Panc1 (cell line): ENCODE measurements around the gene HSPA1L. TPM values are rescaled to one million over a fixed set of nuclear protein-coding genes. Genes with fewer than 3 reads are reported as not detected.

Source experiments
- ATAC-seq: fragments of 200-7000 bp; cut with Tn5 transposase; 2 replicates; pipeline ENCODE4 v1.9.1; 2020; ENCODE audit warnings: mild to moderate bottlenecking, moderate library complexity
- BruUV-seq: library from RNA; stranded (reverse); fragments of 400-500 nt; replicated peaks from 2 replicates; lab custom pipeline; 2021; lab: Mats Ljungman, UMichigan
- CTCF ChIA-PET: fragments of 300-600 bp; sonication (Branson Sonifier 250); formaldehyde crosslinking; loops from one replicate; lab custom pipeline; 2022; ENCODE audit warnings: antibody characterized with exemption; lab: Charles Lee
- POLR2A ChIA-PET: fragments of 300-600 bp; sonication (Branson Sonifier 250); formaldehyde crosslinking; loops from one replicate; lab custom pipeline; 2022; ENCODE audit warnings: antibody characterized with exemption; lab: Charles Lee
- DNase-seq: peaks from one replicate; pipeline ENCODE4 v3.0.0-alpha.2; 2010; ENCODE audit warnings: low read depth, low spot score
- H3K27ac ChIP-seq: 2 replicates; pipeline ENCODE4 v1.5.1; 2011; ENCODE audit warnings: mild to moderate bottlenecking, low read length, inconsistent platforms
- H3K27me3 ChIP-seq: fragments of 200-500 bp; sonication (Bioruptor generic); 2 replicates; pipeline ENCODE4 v1.6.0; 2014; ENCODE audit warnings: low read length, inconsistent platforms; ENCODE audit not compliant: control insufficient read depth, insufficient read depth
- H3K36me3 ChIP-seq: fragments of 200-500 bp; sonication (Bioruptor generic); 2 replicates; pipeline ENCODE4 v1.5.1; 2014; ENCODE audit warnings: inconsistent platforms, mild to moderate bottlenecking, low read length, moderate library complexity; ENCODE audit not compliant: control insufficient read depth, insufficient read depth
- H3K4me1 ChIP-seq: 2 replicates; pipeline ENCODE4 v1.5.1; 2011; ENCODE audit warnings: inconsistent platforms, mild to moderate bottlenecking, low read length, moderate library complexity; ENCODE audit not compliant: control insufficient read depth, insufficient read depth
- H3K4me3 ChIP-seq, 2 experiments: 2 replicates each; pipeline ENCODE4 v1.5.1; 2011 to 2012; ENCODE audit warnings: low read depth in 2 of 2, low read length in 2 of 2, mild to moderate bottlenecking in 2 of 2, inconsistent platforms in 1 of 2, moderate library complexity in 1 of 2
- H3K9me3 ChIP-seq: fragments of 200-500 bp; sonication (Bioruptor generic); 2 replicates; pipeline ENCODE4 v1.5.1; 2014; ENCODE audit warnings: low read depth, mild to moderate bottlenecking, inconsistent platforms, low read length, moderate library complexity; ENCODE audit not compliant: control insufficient read depth, insufficient read depth
- POLR2AphosphoS5 ChIP-seq: IDR thresholded peaks from 2 replicates; pipeline ENCODE4 v1.6.1; 2012; ENCODE audit warnings: mild to moderate bottlenecking, low read depth, low read length, moderate library complexity
- SIN3A ChIP-seq: IDR thresholded peaks from 2 replicates; pipeline ENCODE4 v1.6.1; 2012; ENCODE audit warnings: low read depth, mild to moderate bottlenecking, low read length, moderate library complexity, borderline replicate concordance; ENCODE audit not compliant: insufficient read depth
- TCF7L2 ChIP-seq: IDR thresholded peaks from 2 replicates; pipeline ENCODE4 v1.6.1; 2011; ENCODE audit warnings: mild to moderate bottlenecking, low read depth, low read length, inconsistent platforms
- in situ Hi-C: cut with HindIII; loops from 2 replicates; pipeline ENCODE4 v1.10.0; 2016; ENCODE audit warnings: low sequenced_read_pairs, low pct_unique_long_range_greater_than_20kb
- intact Hi-C: fragments of 100-400 bp; cut with micrococcal nuclease; formaldehyde crosslinking; loops from one replicate; pipeline ENCODE4 v1.10.0; 2022; ENCODE audit not compliant: unreplicated experiment
- total RNA-seq: library from RNA; stranded (reverse); gene quantifications from one replicate; pipeline ENCODE4 v1.2.1, GENCODE V29; 2021; ENCODE audit not compliant: unreplicated experiment
- TF ChIP-seq, protein P1 (sequence below): fragments of 450-650 bp; IDR thresholded peaks from 2 replicates; pipeline ENCODE4 v1.5.1; 2017; ENCODE audit warnings: mild to moderate bottlenecking
- TF ChIP-seq, protein P2 (sequence below), 2 experiments: IDR thresholded peaks; 2 replicates each; pipeline ENCODE4 v1.6.1; 2011 to 2012; ENCODE audit warnings: low read depth in 2 of 2, control low read depth in 1 of 2, low read length in 1 of 2, mild to moderate bottlenecking in 1 of 2, moderate library complexity in 1 of 2; ENCODE audit not compliant: insufficient read depth in 1 of 2

HSPA1L gene
- total RNA-seq, 1 experiment from 2014 or later, result 2.8 TPM

DNA sequence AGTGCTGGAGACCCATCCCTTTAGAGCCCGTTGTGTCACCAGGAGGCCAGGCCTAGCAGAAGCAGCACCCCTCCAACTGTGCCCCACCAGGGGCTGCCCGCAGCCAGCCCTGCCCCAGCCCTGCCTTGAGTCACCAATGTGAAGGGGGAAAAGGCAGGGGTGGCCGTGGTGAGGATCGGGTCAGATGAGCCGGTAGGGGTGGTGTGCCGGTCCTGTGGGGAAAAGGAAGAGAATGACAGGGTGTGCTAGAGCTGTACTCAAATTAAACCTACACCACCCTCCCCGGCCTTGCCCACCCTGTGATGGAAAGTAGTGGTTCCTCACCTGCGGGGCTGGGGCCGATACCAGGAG lies 49.5 kb downstream of the HSPA1L start:
- TF ChIP-seq, protein P1, sequence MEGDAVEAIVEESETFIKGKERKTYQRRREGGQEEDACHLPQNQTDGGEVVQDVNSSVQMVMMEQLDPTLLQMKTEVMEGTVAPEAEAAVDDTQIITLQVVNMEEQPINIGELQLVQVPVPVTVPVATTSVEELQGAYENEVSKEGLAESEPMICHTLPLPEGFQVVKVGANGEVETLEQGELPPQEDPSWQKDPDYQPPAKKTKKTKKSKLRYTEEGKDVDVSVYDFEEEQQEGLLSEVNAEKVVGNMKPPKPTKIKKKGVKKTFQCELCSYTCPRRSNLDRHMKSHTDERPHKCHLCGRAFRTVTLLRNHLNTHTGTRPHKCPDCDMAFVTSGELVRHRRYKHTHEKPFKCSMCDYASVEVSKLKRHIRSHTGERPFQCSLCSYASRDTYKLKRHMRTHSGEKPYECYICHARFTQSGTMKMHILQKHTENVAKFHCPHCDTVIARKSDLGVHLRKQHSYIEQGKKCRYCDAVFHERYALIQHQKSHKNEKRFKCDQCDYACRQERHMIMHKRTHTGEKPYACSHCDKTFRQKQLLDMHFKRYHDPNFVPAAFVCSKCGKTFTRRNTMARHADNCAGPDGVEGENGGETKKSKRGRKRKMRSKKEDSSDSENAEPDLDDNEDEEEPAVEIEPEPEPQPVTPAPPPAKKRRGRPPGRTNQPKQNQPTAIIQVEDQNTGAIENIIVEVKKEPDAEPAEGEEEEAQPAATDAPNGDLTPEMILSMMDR, result no peak
- TF ChIP-seq, protein P2, sequence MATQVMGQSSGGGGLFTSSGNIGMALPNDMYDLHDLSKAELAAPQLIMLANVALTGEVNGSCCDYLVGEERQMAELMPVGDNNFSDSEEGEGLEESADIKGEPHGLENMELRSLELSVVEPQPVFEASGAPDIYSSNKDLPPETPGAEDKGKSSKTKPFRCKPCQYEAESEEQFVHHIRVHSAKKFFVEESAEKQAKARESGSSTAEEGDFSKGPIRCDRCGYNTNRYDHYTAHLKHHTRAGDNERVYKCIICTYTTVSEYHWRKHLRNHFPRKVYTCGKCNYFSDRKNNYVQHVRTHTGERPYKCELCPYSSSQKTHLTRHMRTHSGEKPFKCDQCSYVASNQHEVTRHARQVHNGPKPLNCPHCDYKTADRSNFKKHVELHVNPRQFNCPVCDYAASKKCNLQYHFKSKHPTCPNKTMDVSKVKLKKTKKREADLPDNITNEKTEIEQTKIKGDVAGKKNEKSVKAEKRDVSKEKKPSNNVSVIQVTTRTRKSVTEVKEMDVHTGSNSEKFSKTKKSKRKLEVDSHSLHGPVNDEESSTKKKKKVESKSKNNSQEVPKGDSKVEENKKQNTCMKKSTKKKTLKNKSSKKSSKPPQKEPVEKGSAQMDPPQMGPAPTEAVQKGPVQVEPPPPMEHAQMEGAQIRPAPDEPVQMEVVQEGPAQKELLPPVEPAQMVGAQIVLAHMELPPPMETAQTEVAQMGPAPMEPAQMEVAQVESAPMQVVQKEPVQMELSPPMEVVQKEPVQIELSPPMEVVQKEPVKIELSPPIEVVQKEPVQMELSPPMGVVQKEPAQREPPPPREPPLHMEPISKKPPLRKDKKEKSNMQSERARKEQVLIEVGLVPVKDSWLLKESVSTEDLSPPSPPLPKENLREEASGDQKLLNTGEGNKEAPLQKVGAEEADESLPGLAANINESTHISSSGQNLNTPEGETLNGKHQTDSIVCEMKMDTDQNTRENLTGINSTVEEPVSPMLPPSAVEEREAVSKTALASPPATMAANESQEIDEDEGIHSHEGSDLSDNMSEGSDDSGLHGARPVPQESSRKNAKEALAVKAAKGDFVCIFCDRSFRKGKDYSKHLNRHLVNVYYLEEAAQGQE (IDR thresholded peaks at IDR 0.05; ENCODE audit: insufficient read depth in 1 of 2, low read depth in 2 of 2, low read length in 1 of 2), result no peak
- TF ChIP-seq POLR2AphosphoS5, result no peak
- TF ChIP-seq SIN3A, result no peak
- TF ChIP-seq TCF7L2, result no peak
- no TSS peak for BruUV-seq
- Histone ChIP-seq H3K4me3 (no peak overlapping the region), H3K4me1 (no peaks in the 10 kb centered on the region), H3K27me3 (no peaks in the 10 kb centered on the region), H3K36me3 (no peaks in the 10 kb centered on the region), H3K9me3 (no peaks in the 10 kb centered on the region), H3K27ac (no peak overlapping the region)
- DNase-seq (no peak), ATAC-seq (no peak)
- intact Hi-C loops (no loop called here), in situ Hi-C loops (no loop called here)
- ChIA-PET POLR2A (no interaction called here), CTCF (no interaction called here)

DNA sequence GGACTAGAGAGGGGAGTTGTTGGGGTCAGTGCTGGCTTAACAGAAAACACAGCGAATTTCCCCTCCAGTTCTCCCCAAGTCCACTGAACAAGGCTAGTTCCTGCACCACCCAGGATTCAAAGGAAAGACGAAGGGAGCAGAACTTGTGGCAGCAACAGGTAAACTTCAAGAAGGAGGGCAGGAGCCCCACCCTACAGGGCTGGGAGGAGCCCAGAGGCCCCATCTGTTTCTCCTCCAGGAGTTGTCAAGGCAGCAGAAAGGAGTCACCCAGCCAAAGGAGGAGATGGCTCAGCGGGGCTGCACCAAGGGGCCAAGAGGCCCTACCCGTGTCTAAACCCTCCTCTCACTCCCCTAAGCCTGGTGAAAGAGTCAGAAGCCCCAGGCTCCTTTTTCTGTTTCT lies 50.9 kb downstream of the HSPA1L start:
- no peaks in the 10 kb centered on the region for H3K4me1 ChIP-seq
- no peaks in the 10 kb centered on the region for H3K27me3 ChIP-seq
- CTCF ChIA-PET, result interaction anchor here (0.5 kb wide), 1 partner anchor 19 kb away, joined by 5 read pairs; no protein-coding TSS in a partner anchor
- H3K9me3 ChIP-seq, result no peaks in the 10 kb centered on the region
- H3K27ac ChIP-seq, result no peak overlapping the region
- ATAC-seq (no peak), DNase-seq (no peak)
- no peak overlapping the region for H3K4me3 ChIP-seq
- TF ChIP-seq POLR2AphosphoS5, result no peak
- TF ChIP-seq, protein P1, result no peak
- TF ChIP-seq, protein P2 (IDR thresholded peaks at IDR 0.05; ENCODE audit: insufficient read depth in 1 of 2, low read depth in 2 of 2, low read length in 1 of 2), result no peak
- TF ChIP-seq TCF7L2, result no peak
- TF ChIP-seq SIN3A, result no peak
- POLR2A ChIA-PET, result no interaction called here
- TSS peak; percentile 64 for BruUV-seq
- intact Hi-C loops (no loop called here), in situ Hi-C loops (no loop called here)
- no peaks in the 10 kb centered on the region for H3K36me3 ChIP-seq
